ENCODE data around the gene ENDOU. TPM values are rescaled to one million over a fixed set of nuclear protein-coding genes. Genes with fewer than 3 reads are reported as not detected.

The ENDOU gene
- polyA plus RNA-seq, 1 of the 3 experiments (the other 2 are of a cell fraction), result not detected

DNA sequence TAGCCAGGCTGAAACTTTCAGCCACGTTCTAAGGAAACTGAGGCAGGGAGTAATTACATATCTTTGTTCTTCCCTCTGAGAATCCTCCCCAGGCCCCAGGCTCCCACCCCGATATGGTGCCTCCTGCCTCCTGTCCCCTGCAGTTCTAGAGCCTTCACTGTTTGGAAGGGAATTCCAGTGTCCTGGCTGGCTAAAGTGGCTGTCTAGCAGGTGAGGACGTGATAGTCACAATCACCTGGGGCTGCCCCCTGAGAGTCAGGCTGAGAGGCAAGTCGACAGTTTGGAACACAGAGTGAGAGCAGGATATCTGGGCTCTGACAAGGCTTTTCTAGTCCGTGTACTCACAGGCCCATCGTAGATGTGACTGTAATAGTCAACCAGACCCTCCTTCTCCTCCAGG is 13.1 kb downstream of the ENDOU start (continued):
- TF ChIP-seq, protein P1, sequence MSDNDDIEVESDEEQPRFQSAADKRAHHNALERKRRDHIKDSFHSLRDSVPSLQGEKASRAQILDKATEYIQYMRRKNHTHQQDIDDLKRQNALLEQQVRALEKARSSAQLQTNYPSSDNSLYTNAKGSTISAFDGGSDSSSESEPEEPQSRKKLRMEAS (IDR thresholded peaks at IDR 0.05; ENCODE audit: low read depth), result no peak
- no peak for TF ChIP-seq NRF1 (IDR thresholded peaks at IDR 0.05; ENCODE audit: low read depth, low read length)

DNA sequence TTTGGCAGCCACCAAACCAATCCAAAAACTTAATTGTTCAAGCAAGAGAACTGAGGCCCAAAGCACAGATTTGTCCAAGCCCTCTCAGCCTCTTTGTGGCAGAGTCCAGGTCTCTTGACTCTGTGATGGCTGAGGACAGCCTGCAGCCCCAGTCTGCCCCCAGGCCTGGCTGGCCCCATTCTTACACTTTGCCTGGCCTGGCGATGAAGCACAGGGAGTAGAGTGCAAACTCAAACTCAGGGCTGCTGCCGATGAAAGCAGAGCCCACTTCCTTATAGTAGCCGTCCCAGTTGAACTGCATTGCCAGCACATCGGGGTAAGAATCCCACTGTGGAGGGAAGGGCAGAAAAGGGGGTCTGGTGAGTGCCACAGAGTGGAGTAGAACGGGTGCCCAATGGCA is 13.8 kb downstream of the ENDOU start:
- H2AFZ ChIP-seq (ENCODE audit: low read depth), result no peak overlapping the region
- no peak overlapping the region for H3K4me2 ChIP-seq
- TF ChIP-seq FOSL2 (IDR thresholded peaks at IDR 0.05; ENCODE audit: borderline replicate concordance, low read depth), result no peak
- TF ChIP-seq, protein P1 (IDR thresholded peaks at IDR 0.05; ENCODE audit: low read depth), result no peak
- no peak for TF ChIP-seq TAF1 (IDR thresholded peaks at IDR 0.05; ENCODE audit: borderline replicate concordance, low read depth, low read length)
- no peak for TF ChIP-seq EP300 (IDR thresholded peaks at IDR 0.05; ENCODE audit: borderline replicate concordance in 1 of 2, low read depth in 1 of 2, low read length in 1 of 2)
- no peak for TF ChIP-seq MEF2A (IDR thresholded peaks at IDR 0.05; ENCODE audit: borderline replicate concordance, low read depth)
- TF ChIP-seq RCOR1 (IDR thresholded peaks at IDR 0.05; ENCODE audit: low read length), result no peak
- TF ChIP-seq, protein P2, sequence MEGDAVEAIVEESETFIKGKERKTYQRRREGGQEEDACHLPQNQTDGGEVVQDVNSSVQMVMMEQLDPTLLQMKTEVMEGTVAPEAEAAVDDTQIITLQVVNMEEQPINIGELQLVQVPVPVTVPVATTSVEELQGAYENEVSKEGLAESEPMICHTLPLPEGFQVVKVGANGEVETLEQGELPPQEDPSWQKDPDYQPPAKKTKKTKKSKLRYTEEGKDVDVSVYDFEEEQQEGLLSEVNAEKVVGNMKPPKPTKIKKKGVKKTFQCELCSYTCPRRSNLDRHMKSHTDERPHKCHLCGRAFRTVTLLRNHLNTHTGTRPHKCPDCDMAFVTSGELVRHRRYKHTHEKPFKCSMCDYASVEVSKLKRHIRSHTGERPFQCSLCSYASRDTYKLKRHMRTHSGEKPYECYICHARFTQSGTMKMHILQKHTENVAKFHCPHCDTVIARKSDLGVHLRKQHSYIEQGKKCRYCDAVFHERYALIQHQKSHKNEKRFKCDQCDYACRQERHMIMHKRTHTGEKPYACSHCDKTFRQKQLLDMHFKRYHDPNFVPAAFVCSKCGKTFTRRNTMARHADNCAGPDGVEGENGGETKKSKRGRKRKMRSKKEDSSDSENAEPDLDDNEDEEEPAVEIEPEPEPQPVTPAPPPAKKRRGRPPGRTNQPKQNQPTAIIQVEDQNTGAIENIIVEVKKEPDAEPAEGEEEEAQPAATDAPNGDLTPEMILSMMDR (IDR thresholded peaks at IDR 0.05), result no peak
- TF ChIP-seq, protein P3, sequence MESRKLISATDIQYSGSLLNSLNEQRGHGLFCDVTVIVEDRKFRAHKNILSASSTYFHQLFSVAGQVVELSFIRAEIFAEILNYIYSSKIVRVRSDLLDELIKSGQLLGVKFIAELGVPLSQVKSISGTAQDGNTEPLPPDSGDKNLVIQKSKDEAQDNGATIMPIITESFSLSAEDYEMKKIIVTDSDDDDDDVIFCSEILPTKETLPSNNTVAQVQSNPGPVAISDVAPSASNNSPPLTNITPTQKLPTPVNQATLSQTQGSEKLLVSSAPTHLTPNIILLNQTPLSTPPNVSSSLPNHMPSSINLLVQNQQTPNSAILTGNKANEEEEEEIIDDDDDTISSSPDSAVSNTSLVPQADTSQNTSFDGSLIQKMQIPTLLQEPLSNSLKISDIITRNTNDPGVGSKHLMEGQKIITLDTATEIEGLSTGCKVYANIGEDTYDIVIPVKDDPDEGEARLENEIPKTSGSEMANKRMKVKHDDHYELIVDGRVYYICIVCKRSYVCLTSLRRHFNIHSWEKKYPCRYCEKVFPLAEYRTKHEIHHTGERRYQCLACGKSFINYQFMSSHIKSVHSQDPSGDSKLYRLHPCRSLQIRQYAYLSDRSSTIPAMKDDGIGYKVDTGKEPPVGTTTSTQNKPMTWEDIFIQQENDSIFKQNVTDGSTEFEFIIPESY (IDR thresholded peaks at IDR 0.05; ENCODE audit: borderline replicate concordance, low read depth), result no peak
- no peak for TF ChIP-seq FOXJ3 (CRISPR knock-in tag; IDR thresholded peaks at IDR 0.05)
- TF ChIP-seq, protein P4, sequence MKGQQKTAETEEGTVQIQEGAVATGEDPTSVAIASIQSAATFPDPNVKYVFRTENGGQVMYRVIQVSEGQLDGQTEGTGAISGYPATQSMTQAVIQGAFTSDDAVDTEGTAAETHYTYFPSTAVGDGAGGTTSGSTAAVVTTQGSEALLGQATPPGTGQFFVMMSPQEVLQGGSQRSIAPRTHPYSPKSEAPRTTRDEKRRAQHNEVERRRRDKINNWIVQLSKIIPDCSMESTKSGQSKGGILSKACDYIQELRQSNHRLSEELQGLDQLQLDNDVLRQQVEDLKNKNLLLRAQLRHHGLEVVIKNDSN (IDR thresholded peaks at IDR 0.05; ENCODE audit: borderline replicate concordance, low read depth), result no peak
- no peak for TF ChIP-seq FOXM1 (IDR thresholded peaks at IDR 0.05; ENCODE audit: low read depth)
- TF ChIP-seq POLR2AphosphoS5 (IDR thresholded peaks at IDR 0.05; ENCODE audit: low read depth, low read length), result no peak
- TF ChIP-seq TEAD4 (IDR thresholded peaks at IDR 0.05; ENCODE audit: borderline replicate concordance, insufficient read depth), result no peak
- TF ChIP-seq SMC3 (IDR thresholded peaks at IDR 0.05; ENCODE audit: low read depth, low read length), result no peak
- no peak for TF ChIP-seq RXRA (IDR thresholded peaks at IDR 0.05; ENCODE audit: borderline replicate concordance, low read depth)
- H3K9ac ChIP-seq, result no peak overlapping the region
- no peak overlapping the region for H3K4me3 ChIP-seq (ENCODE audit: low read depth in 2 of 2, low read length in 1 of 2)
- H3K79me2 ChIP-seq (ENCODE audit: insufficient read depth), result no peaks in the 10 kb centered on the region
- CTCF ChIA-PET, result interaction anchor here (15.9 to 43.0 kb wide), 3 partner anchors 31 to 125 kb away, joined by 298 to 1294 read pairs (median 387); partner anchors contain the start of gene SLC48A1
- peaks cover 0 to 3% of the 10 kb centered on the region in 2 experiments; a peak in 2 of 4 replicates for H3K4me1 ChIP-seq (ENCODE audit: control insufficient read depth in 1 of 2, insufficient read depth in 2 of 2, low read depth in 1 of 2, low read length in 1 of 2)
- no peaks in the 10 kb centered on the region for H3K36me3 ChIP-seq (replicated peaks in 1 of 2; ENCODE audit: control insufficient read depth in 1 of 2, insufficient read depth in 2 of 2, low read length in 1 of 2)
- WGBS (ENCODE audit: low lambda C conversion rate), result 84% methylated on average over 5 of the region's 5 CpGs
- H3K9me2 ChIP-seq, result no peaks in the 10 kb centered on the region
- no peaks in the 10 kb centered on the region for H3F3A ChIP-seq (replicated peaks; ENCODE audit: insufficient read depth)
- H3K9me3 ChIP-seq, result no peaks in the 10 kb centered on the region
- H4K20me1 ChIP-seq (ENCODE audit: insufficient read depth), result no peaks in the 10 kb centered on the region
- no peaks in the 10 kb centered on the region for H3K27me3 ChIP-seq (ENCODE audit: insufficient read depth)
- POLR2A ChIA-PET, result no interaction called here
- no peak overlapping the region for H3K27ac ChIP-seq (ENCODE audit: low read depth in 2 of 2, low read length in 1 of 2)
- no peak for DNase-seq
